DND-41 (cell line): ENCODE data around the gene ZWINT.

Experiments used
- CTCF ChIP-seq: IDR thresholded peaks from 2 replicates; pipeline ENCODE4 v1.5.1; 2012; ENCODE audit warnings: borderline replicate concordance, low read length, moderate library complexity, mild to moderate bottlenecking; ENCODE audit not compliant: poor library complexity, severe bottlenecking; ENCODE audit errors: extremely low read depth
- EZH2 ChIP-seq: IDR thresholded peaks from 3 replicates; pipeline ENCODE4 v1.6.1; 2012; ENCODE audit warnings: borderline replicate concordance, low read depth, mild to moderate bottlenecking, moderate library complexity, low read length, inconsistent platforms; ENCODE audit not compliant: severe bottlenecking

GRCh38 chr10:56360967-56361612, at the start of gene ZWINT:
- TF ChIP-seq CTCF (no peak), EZH2 (no peak)
